Testis (tissue), 3 donors: ENCODE data around the gene PHLDA2. TPM values are rescaled to one million over a fixed set of nuclear protein-coding genes. Genes with fewer than 3 reads are reported as not detected.

ENCODE experiments used
- DNase-seq: peaks from one replicate; pipeline ENCODE4 v3.0.0-alpha.2; 2019
- H3K27ac ChIP-seq, 2 donors: fragments of 200-600 bp; sonication (generic); one replicate each; pipeline ENCODE4 v1.5.1; 2019
- H3K27me3 ChIP-seq: fragments of 200-600 bp; sonication (generic); one replicate; pipeline ENCODE4 v1.5.1; 2019
- H3K36me3 ChIP-seq: fragments of 200-600 bp; sonication (generic); one replicate; pipeline ENCODE4 v1.5.1; 2017; ENCODE audit warnings: low read depth; ENCODE audit errors: missing control alignments
- H3K4me1 ChIP-seq: fragments of 200-600 bp; sonication (generic); one replicate; pipeline ENCODE4 v1.5.1; 2019
- H3K4me3 ChIP-seq, 2 donors: fragments of 200-600 bp; sonication (generic); one replicate each; pipeline ENCODE4 v1.5.1; 2017 to 2019
- H3K9me3 ChIP-seq: fragments of 200-600 bp; sonication (generic); one replicate; pipeline ENCODE4 v1.5.1; 2017
- CTCF ChIP-seq, 3 experiments: fragments of 450-650 bp in 2 of 3; fragments of 200-600 bp in 1 of 3; sonication (generic) in 1 of 3; IDR thresholded peaks; one replicate each; pipeline ENCODE4 v1.5.1; 2016 to 2019; ENCODE audit warnings: antibody characterized with exemption in 3 of 3, mild to moderate bottlenecking in 2 of 3, moderate library complexity in 1 of 3
- POLR2A ChIP-seq: fragments of 450-650 bp; IDR thresholded peaks from one replicate; pipeline ENCODE4 v1.6.1; 2017; ENCODE audit warnings: antibody characterized with exemption, mild to moderate bottlenecking, moderate library complexity
- WGBS, 2 donors: methylation state at CpG; one replicate each; pipeline ENCODE4 v1.1.5; 2018; 5-methylcytosine and 5-hydroxymethylcytosine counted together
- intact Hi-C: fragments of 100-400 bp; cut with DNase I; formaldehyde crosslinking; loops from one replicate; pipeline ENCODE4 v1.15.1; 2023; ENCODE audit warnings: low total_unique reads
- polyA plus RNA-seq: library from polyadenylated mRNA; stranded (reverse); fragments of 350-450 nt; fragmentation: Illumina TruSeq; extraction: RNeasy Lipid Tissue Mini Kit (QIAGEN cat#74804); gene quantifications from one replicate; pipeline ENCODE4 v1.2.3, GENCODE V29; 2014; ENCODE audit warnings: low read depth, low replicate concordance; ENCODE audit not compliant: insufficient read depth
- total RNA-seq, 2 donors: library from RNA; depleted of rRNA; stranded (reverse); fragments of >200 nt; gene quantifications; one replicate each; pipeline ENCODE4 v1.2.3, GENCODE V29; 2016

The PHLDA2 gene
- total and polyA plus RNA-seq, 3 donors from 2014 or later = 0.62 to 4.0 (median 2.2) TPM

GRCh38 chr11:2929531-2929949 lies 320 bp upstream of the PHLDA2 start:
- WGBS, 2 donors = 2% methylated on average over 33 of the region's 48 CpGs; no CpG with 5 or more reads in 1 of the 2 donors

GRCh38 chr11:2927851-2928604 lies 1.2 kb downstream of the PHLDA2 start:
- H3K27me3 ChIP-seq = no peaks in the 10 kb centered on the region
- H3K27ac ChIP-seq = no peak overlapping the region

More at GRCh38 chr11:2929531-2929949, 320 bp upstream of the PHLDA2 start:
- intact Hi-C loops = no loop called here
- no peak for DNase-seq
- peak overlapping the region; percentile 34 to 50 for H3K4me3 ChIP-seq
- H3K9me3 ChIP-seq = no peaks in the 10 kb centered on the region
- H3K27me3 ChIP-seq = no peaks in the 10 kb centered on the region
- H3K27ac ChIP-seq = peak overlapping the region in 1 of 2 donors; percentile 14
- no peaks in the 10 kb centered on the region for H3K36me3 ChIP-seq
- peaks cover 12% of the 10 kb centered on the region for H3K4me1 ChIP-seq
- TF ChIP-seq CTCF (IDR thresholded peaks at IDR 0.05) = no peak
- TF ChIP-seq POLR2A = no peak

GRCh38 chr11:2927121-2927800 lies 2.0 kb downstream of the PHLDA2 start:
- no peaks in the 10 kb centered on the region for H3K36me3 ChIP-seq
- H3K4me3 ChIP-seq = no peak overlapping the region
- H3K27me3 ChIP-seq = no peaks in the 10 kb centered on the region
- intact Hi-C loops = no loop called here
- no peaks in the 10 kb centered on the region for H3K9me3 ChIP-seq
- no peak for DNase-seq
- no peak for TF ChIP-seq CTCF (IDR thresholded peaks at IDR 0.05)
- 80 to 88% methylated on average over 6 to 12 of the region's 12 CpGs for WGBS, 2 donors
- peaks cover 12% of the 10 kb centered on the region for H3K4me1 ChIP-seq
- H3K27ac ChIP-seq = no peak overlapping the region

More at GRCh38 chr11:2927851-2928604, 1.2 kb downstream of the PHLDA2 start:
- Histone ChIP-seq H3K4me3 (peak overlapping the region; percentile 34 to 58), H3K9me3 (no peaks in the 10 kb centered on the region), H3K4me1 (peaks cover 12% of the 10 kb centered on the region), H3K36me3 (no peaks in the 10 kb centered on the region)
- DNase-seq = no peak
- WGBS, 2 donors = 11 to 34% methylated on average over 15 to 25 of the region's 25 CpGs
- intact Hi-C loops = no loop called here
- TF ChIP-seq CTCF (IDR thresholded peaks at IDR 0.05) (no peak), POLR2A (no peak)

GRCh38 chr11:2926611-2927051 lies 2.6 kb downstream of the PHLDA2 start:
- Histone ChIP-seq H3K36me3 (no peaks in the 10 kb centered on the region), H3K4me1 (peaks cover 12% of the 10 kb centered on the region), H3K9me3 (no peaks in the 10 kb centered on the region), H3K27ac (no peak overlapping the region), H3K27me3 (no peaks in the 10 kb centered on the region), H3K4me3 (no peak overlapping the region)
- TF ChIP-seq POLR2A (no peak), CTCF (IDR thresholded peaks at IDR 0.05) (no peak)
- WGBS, 2 donors = 92 to 95% methylated on average over 11 of the region's 11 CpGs
- no peak for DNase-seq
- intact Hi-C loops = no loop called here
